Aorta (tissue), 5 donors: ENCODE data around the gene MTUS2. TPM values are rescaled to one million over a fixed set of nuclear protein-coding genes. Genes with fewer than 3 reads are reported as not detected.
A peak's percentile ranks its signal among the peaks of the same experiment; 100 is the strongest.
"Not testable (repeated sequence)": the region's sequence is repeated elsewhere in the genome, so short reads cannot be mapped to it uniquely, and the experiment has no call there.

ENCODE experiments used
- ATAC-seq: fragments of 200-7000 bp; cut with Tn5 transposase; one replicate; pipeline ENCODE4 v1.9.1; 2022; ENCODE audit warnings: moderate library complexity; ENCODE audit not compliant: low FRiP score
- DNase-seq, 2 donors: peaks; one replicate each; pipeline ENCODE4 v3.0.0-alpha.2; 2020
- H3K27ac ChIP-seq, 2 donors: one replicate each; pipeline ENCODE4 v1.5.1; 2013; ENCODE audit warnings: low read length in 2 of 2, mild to moderate bottlenecking in 2 of 2, moderate library complexity in 2 of 2, control low read depth in 1 of 2, inconsistent platforms in 1 of 2, low read depth in 1 of 2
- H3K27me3 ChIP-seq, 2 donors: one replicate each; pipeline ENCODE4 v1.6.1; 2013; ENCODE audit warnings: control low read depth in 1 of 2, low read length in 1 of 2, mild to moderate bottlenecking in 1 of 2, moderate library complexity in 1 of 2; ENCODE audit not compliant: insufficient read depth in 2 of 2, control insufficient read depth in 1 of 2
- H3K36me3 ChIP-seq, 2 donors: one replicate each; pipeline ENCODE4 v1.6.1; 2013; ENCODE audit warnings: control low read depth in 1 of 2, low read length in 1 of 2, mild to moderate bottlenecking in 1 of 2; ENCODE audit not compliant: insufficient read depth in 2 of 2, control insufficient read depth in 1 of 2
- H3K4me1 ChIP-seq, 2 donors: one replicate each; pipeline ENCODE4 v1.6.1; 2013; ENCODE audit warnings: low read length in 2 of 2, control low read depth in 1 of 2, mild to moderate bottlenecking in 1 of 2, moderate library complexity in 1 of 2; ENCODE audit not compliant: insufficient read depth in 2 of 2, control insufficient read depth in 1 of 2
- H3K4me3 ChIP-seq, 2 donors: one replicate each; pipeline ENCODE4 v1.5.1; 2013; ENCODE audit warnings: low read length in 2 of 2, control low read depth in 1 of 2, mild to moderate bottlenecking in 1 of 2
- H3K9me3 ChIP-seq: one replicate; pipeline ENCODE4 v1.6.1; 2013; ENCODE audit warnings: mild to moderate bottlenecking, low read length; ENCODE audit not compliant: control insufficient read depth
- whole genome bisulfite sequencing, 2 donors: extraction: QIAGEN DNeasy Blood & Tissue Kit; methylation state at CpG; one replicate each; pipeline ENCODE4 v1.1.7; 2013; 5-methylcytosine and 5-hydroxymethylcytosine counted together
- intact Hi-C, 2 donors: fragments of 100-400 bp; cut with DNase I; formaldehyde crosslinking; loops; one replicate each; pipeline versions ENCODE4 v1.14.2 to v1.15.0; 2022
- polyA plus RNA-seq, 2 donors: library from polyadenylated mRNA; stranded (reverse); fragments of 200-250 nt; gene quantifications; one replicate each; pipeline ENCODE4 v1.2.3, GENCODE V29; 2013
- total RNA-seq, 2 donors: library from RNA; stranded (reverse); fragmentation: NEBNext Ultra II Directional; extraction: Animal tissue kit (Norgen Biotek cat#: 25700); gene quantifications; one replicate each; pipeline ENCODE4 v1.2.1, GENCODE V29; 2021
- donor health status: healthy with polysubstance abuse.
- donor health status: Bipolar disorder and iron deficiency.
- donor health status: DM: no; HTN: no; CAD: no.
- donor health status: DM: no; HTN: no; CAD: no.
- donor health status: DM: yes; HTN: yes; CAD: no.

Gene MTUS2
- total and polyA plus RNA-seq, 4 donors: 3.5 to 12.1 (median 8.6) TPM

DNA sequence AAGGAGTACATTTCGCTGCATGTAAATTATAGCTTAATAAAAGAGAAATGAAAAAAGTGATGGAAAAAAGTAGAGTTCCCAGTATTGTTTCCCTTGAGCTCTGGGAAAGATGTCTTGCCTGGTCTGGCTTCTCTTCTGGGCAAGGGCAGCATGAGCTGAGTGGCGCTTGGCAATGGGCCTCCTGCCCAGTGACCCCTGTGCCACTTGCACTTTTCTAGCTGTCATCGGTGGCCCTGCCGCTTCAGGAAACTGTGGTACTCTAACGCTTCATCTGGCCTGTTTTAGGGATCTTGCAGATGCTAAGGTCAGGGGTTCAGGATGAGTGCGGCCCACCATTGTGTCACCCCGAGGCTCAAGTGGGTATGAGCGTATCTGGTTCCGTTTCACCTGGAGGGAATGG is 161.4 kb downstream of the MTUS2 start:
- no peak for ATAC-seq
- H3K4me1 ChIP-seq: peaks cover 2 to 13% of the 10 kb centered on the region in 2 donors
- H3K27ac ChIP-seq: peak overlapping the region; percentile 70 to 97

DNA sequence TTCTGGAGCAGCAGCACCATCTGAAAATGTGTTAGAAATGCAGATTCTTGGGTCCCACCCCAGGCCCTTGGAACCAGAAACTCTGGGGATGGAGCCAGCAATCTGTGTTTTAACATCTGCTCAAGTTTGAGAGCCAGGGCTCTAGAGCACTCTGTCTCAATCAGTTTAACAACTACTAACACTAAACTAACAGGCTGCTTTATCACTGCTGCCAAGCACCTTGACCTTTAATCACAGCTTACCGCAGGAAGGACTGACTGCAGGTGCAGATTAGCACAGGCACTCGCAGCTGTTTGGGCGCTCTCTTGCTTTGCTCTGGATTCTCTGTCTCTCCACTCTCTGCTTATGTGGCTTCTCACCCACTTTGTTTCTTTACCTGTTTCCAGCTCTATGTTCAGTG is 163.5 kb downstream of the MTUS2 start:
- Histone ChIP-seq H3K36me3 (no peaks in the 10 kb centered on the region), H3K4me3 (no peak overlapping the region), H3K9me3 (no peaks in the 10 kb centered on the region), H3K27ac (peak overlapping the region in 1 of 2 donors; percentile 94), H3K4me1 (peaks cover 2 to 14% of the 10 kb centered on the region in 2 donors), H3K27me3 (no peaks in the 10 kb centered on the region)
- DNase-seq (no peak), ATAC-seq (no peak)
- WGBS, 2 donors: 23 to 27% methylated on average over 3 of the region's 3 CpGs
- intact Hi-C loops: loop anchor here (5.0 to 10.0 kb wide), 3 partner anchors 119 to 241 kb away; no protein-coding TSS in a partner anchor

More for the DNA sequence above, 161.4 kb downstream of the MTUS2 start:
- no peaks in the 10 kb centered on the region for H3K9me3 ChIP-seq
- no peaks in the 10 kb centered on the region for H3K27me3 ChIP-seq
- WGBS, 2 donors: 9 to 16% methylated on average over 9 of the region's 9 CpGs
- no peaks in the 10 kb centered on the region for H3K36me3 ChIP-seq
- no peak overlapping the region for H3K4me3 ChIP-seq
- peak in 1 of 2 donors; percentile 55 for DNase-seq
- intact Hi-C loops: loop anchor here (5.0 to 10.0 kb wide), 3 partner anchors 117 to 243 kb away; no protein-coding TSS in a partner anchor

DNA sequence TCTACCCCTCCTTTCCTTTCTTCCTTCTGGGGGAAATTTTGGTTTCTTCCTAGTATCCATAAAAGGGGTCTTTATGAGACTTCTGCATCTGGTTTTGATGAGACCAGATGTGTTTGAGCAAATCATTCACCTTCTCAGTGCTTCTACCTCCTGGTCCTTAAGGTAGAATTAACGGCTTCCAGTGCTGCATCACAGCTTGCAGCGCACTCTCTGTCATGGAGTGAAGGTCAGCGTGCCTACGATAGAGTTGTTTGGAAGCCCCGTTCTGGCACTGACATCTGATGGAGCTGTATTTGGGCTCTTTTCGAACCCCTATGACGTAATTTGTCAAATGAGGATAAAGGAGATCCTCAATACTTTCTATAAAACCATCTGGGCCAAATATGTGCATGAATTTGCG is 164.2 kb downstream of the MTUS2 start:
- intact Hi-C loops: loop anchor here (5.0 to 10.0 kb wide), 3 partner anchors 120 to 240 kb away; no protein-coding TSS in a partner anchor
- peak overlapping the region; percentile 81 to 98 for H3K27ac ChIP-seq
- no peaks in the 10 kb centered on the region for H3K36me3 ChIP-seq
- H3K9me3 ChIP-seq: no peaks in the 10 kb centered on the region
- DNase-seq: no peak
- H3K4me1 ChIP-seq: peaks cover 2 to 13% of the 10 kb centered on the region in 2 donors
- peak overlapping the region in 1 of 2 donors; percentile 21 for H3K4me3 ChIP-seq
- H3K27me3 ChIP-seq: no peaks in the 10 kb centered on the region
- 3 to 5% methylated on average over 8 of the region's 8 CpGs for WGBS, 2 donors
- no peak for ATAC-seq

DNA sequence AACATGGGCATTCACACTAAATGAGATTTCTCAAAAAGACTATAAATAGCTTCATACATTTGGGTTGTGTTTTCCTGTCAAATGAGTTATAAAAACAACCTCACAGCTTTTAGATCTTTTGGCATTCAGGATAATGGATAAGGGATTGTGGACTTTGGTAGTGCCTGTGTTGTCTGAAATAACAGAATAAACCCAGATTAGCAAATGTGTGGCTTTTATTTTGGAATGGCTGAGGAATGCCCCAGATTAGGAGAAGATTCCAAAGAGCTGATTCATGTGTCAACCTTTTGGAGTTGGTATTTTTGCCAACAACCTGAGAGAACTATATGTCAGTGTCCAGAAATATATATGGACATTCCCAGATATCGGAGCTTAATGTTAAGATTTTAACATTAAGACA is 164.7 kb downstream of the MTUS2 start:
- peaks cover 2 to 16% of the 10 kb centered on the region in 2 donors for H3K4me1 ChIP-seq
- ATAC-seq: peak; percentile 28
- 0 to 8% methylated on average over 1 of the region's 1 CpG for WGBS, 2 donors
- intact Hi-C loops: loop anchor here (5.0 to 10.0 kb wide), 4 partner anchors 120 to 240 kb away; no protein-coding TSS in a partner anchor
- peak overlapping the region in 1 of 2 donors; percentile 81 for H3K27ac ChIP-seq
- no peaks in the 10 kb centered on the region for H3K9me3 ChIP-seq
- H3K27me3 ChIP-seq: no peaks in the 10 kb centered on the region
- H3K36me3 ChIP-seq: no peaks in the 10 kb centered on the region
- DNase-seq: no peak
- no peak overlapping the region for H3K4me3 ChIP-seq

GRCh38 chr13:28990378-28990777 is 170.2 kb downstream of the MTUS2 start:
- H3K4me1 ChIP-seq, H3K4me3 ChIP-seq, DNase-seq, intact Hi-C loops, H3K27me3 ChIP-seq, H3K9me3 ChIP-seq, ATAC-seq, H3K36me3 ChIP-seq: not testable (repeated sequence)
- 61 to 88% methylated on average over 3 of the region's 3 CpGs for WGBS, 2 donors
- H3K27ac ChIP-seq: peak overlapping the region in 1 of 2 donors; percentile 37

GRCh38 chr13:28991764-28992163 is 171.6 kb downstream of the MTUS2 start:
- H3K4me3 ChIP-seq: no peak overlapping the region
- peak overlapping the region in 1 of 2 donors; percentile 81 for H3K27ac ChIP-seq
- H3K9me3 ChIP-seq: no peaks in the 10 kb centered on the region
- H3K27me3 ChIP-seq: no peaks in the 10 kb centered on the region
- DNase-seq: no peak
- H3K4me1 ChIP-seq: peaks cover 0 to 5% of the 10 kb centered on the region in 2 donors
- ATAC-seq: no peak
- intact Hi-C loops: no loop called here
- no peaks in the 10 kb centered on the region for H3K36me3 ChIP-seq

- 79 to 83% methylated on average over 3 of the region's 3 CpGs for WGBS, 2 donors
- ATAC-seq (no peak), DNase-seq (no peak)
- Histone ChIP-seq H3K36me3 (no peaks in the 10 kb centered on the region), H3K27ac (no peak overlapping the region), H3K4me1 (peaks cover 5 to 13% of the 10 kb centered on the region in 2 donors), H3K4me3 (no peak overlapping the region), H3K27me3 (no peaks in the 10 kb centered on the region), H3K9me3 (no peaks in the 10 kb centered on the region)
- intact Hi-C loops: no loop called here
Observed at GRCh38 chr13:29000826-29001225, 180.7 kb downstream of the MTUS2 start.

DNA sequence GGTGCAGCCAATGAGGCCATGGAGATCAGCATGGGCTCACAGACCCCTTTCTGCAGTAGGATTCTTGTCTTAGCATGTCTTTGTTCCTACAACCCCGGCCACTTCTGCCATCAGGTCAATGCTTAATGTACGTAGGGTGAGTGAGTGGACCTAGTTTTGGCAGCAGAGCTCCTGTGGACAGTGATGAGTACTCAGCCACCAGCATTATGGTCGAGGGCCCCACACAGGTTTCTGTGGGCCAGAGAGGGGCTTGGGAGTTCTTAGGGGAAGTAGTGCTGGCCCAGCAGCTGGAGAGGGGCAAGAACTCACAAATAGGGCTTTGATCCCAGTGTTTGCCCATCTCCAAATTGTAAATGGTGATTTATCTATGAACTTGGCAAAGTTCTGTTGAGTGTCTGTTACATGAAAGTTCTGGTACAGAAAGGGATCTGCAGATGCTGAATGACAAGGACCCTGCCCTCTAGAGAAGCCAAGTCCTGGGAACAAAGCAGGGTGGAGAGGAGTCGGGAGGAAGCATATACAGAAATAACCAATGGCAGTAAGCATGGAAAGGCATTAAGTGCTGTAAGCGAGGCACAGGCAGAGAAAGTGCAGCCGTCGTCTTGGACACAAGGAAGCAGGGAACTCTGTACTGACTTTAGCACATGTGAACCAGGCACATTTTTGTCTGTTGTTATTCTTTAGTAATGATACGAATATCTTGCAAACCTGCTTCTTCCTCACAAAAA is 185.1 kb downstream of the MTUS2 start:
- Histone ChIP-seq H3K27ac (peak overlapping the region in 1 of 2 donors; percentile 15), H3K9me3 (no peaks in the 10 kb centered on the region), H3K4me3 (no peak overlapping the region), H3K4me1 (peaks cover 10 to 22% of the 10 kb centered on the region in 2 donors), H3K36me3 (no peaks in the 10 kb centered on the region), H3K27me3 (no peaks in the 10 kb centered on the region)
- ATAC-seq: no peak
- intact Hi-C loops: no loop called here
- no peak for DNase-seq
- WGBS, 2 donors: 35 to 38% methylated on average over 8 of the region's 8 CpGs

DNA sequence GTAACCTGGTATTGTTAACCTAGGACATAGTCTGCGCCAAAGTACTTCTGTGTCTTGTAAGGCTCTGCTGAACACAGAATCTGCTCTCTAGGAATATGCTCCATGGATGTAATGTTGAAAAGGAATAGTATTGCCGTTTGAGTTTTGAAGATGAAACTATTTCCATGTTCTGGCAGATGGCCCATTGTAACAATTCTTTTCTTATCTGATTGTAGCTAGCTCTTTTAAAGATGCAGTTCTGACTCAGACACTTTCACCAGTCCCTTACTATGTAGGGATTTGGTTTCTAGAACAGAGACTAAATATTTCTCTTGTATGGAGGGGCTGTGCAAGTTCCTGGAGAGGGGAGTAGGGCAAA is 185.6 kb downstream of the MTUS2 start:
- DNase-seq (no peak), ATAC-seq (no peak)
- H3K4me1 ChIP-seq: peaks cover 10 to 22% of the 10 kb centered on the region in 2 donors
- H3K27me3 ChIP-seq: no peaks in the 10 kb centered on the region
- intact Hi-C loops: no loop called here
- no peak overlapping the region for H3K4me3 ChIP-seq
- H3K9me3 ChIP-seq: no peaks in the 10 kb centered on the region
- H3K27ac ChIP-seq: peak overlapping the region in 1 of 2 donors; percentile 55
- no peaks in the 10 kb centered on the region for H3K36me3 ChIP-seq
- 29 to 34% methylated on average over 2 of the region's 2 CpGs for WGBS, 2 donors
